ENCODE measurements around the gene ERC2.

DNA sequence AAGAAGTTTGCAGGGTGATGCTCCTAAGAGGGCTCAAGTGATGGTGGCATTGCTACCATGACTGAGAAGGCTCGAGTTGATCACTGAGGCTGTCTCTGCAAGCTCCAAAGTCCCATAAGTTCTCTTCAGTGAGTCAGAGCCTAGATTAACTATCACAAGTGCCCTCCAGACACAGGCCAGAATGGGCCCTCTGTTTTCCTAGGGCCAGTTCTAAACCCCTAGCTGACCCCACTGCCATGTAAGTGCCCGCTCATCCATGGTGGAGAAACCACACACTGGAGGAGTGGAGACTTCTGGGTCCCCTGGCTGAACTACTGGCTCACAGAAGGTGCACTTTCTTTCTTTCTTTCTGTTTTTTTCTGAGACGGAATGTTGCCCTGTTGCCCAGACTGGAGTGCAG lies 893.6 kb downstream of the ERC2 start:
- TF ChIP-seq, protein P1, sequence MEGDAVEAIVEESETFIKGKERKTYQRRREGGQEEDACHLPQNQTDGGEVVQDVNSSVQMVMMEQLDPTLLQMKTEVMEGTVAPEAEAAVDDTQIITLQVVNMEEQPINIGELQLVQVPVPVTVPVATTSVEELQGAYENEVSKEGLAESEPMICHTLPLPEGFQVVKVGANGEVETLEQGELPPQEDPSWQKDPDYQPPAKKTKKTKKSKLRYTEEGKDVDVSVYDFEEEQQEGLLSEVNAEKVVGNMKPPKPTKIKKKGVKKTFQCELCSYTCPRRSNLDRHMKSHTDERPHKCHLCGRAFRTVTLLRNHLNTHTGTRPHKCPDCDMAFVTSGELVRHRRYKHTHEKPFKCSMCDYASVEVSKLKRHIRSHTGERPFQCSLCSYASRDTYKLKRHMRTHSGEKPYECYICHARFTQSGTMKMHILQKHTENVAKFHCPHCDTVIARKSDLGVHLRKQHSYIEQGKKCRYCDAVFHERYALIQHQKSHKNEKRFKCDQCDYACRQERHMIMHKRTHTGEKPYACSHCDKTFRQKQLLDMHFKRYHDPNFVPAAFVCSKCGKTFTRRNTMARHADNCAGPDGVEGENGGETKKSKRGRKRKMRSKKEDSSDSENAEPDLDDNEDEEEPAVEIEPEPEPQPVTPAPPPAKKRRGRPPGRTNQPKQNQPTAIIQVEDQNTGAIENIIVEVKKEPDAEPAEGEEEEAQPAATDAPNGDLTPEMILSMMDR (IDR thresholded peaks at IDR 0.05; ENCODE audit: low read depth, low read length), result no peak
- TF ChIP-seq POLR2A (IDR thresholded peaks at IDR 0.05; ENCODE audit: extremely low read depth, insufficient read length), result no peak
- no peak for TF ChIP-seq MYC (IDR thresholded peaks at IDR 0.05; ENCODE audit: low read depth, low read length)

All from NB4 (cell line).